Measurements from ENCODE around the gene OR13J1. TPM values are rescaled to one million over a fixed set of nuclear protein-coding genes. Genes with fewer than 3 reads are reported as not detected.
A peak's percentile ranks its signal among the peaks of the same experiment; 100 is the strongest.

The OR13J1 gene
- total RNA-seq, 4 donors from 2014 or later: not detected

DNA sequence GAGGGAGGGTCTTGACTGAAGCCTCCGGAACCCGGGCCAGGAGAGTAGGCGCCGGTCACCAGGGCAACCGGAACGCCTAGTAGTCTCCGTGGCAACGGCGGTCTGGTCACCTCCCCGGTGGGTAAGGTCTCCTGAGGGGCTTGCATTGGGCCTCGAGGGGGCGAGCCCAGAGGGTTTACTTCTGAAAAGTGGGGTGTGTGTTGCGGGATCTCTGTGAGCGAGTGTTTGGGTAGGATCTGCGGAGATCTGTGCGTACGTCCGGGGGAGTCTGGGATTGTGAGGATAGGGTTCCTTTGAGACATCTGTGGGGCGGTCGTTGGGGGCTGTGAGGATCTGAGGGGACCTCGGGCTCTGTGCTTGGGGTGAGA lies 41.5 kb downstream of the OR13J1 start, which contains the start of gene FAM221B:
FAM221B (minus strand) TSS at position 17 of the 368 bp plus-strand sequence. CDS start 2,571 bp downstream, outside the sequence.
- peak within 1 kb of the TSS; percentile 84 for H3K4me3 ChIP-seq

GRCh38 chr9:35827486-35827885 lies 42.7 kb downstream of the OR13J1 start:
- H3K9me3 ChIP-seq: no peaks in the 10 kb centered on the region
- DNase-seq (ENCODE audit: low spot score in 2 of 2): no peak
- H3K27me3 ChIP-seq: no peaks in the 10 kb centered on the region
- H3K4me3 ChIP-seq: no peak overlapping the region
- 66% methylated on average over 3 of the region's 3 CpGs for WGBS
- H3K4me1 ChIP-seq: peaks cover 53% of the 10 kb centered on the region
- no peaks in the 10 kb centered on the region for H3K36me3 ChIP-seq
- TF ChIP-seq CTCF (IDR thresholded peaks at IDR 0.05) (no peak), POLR2A (IDR thresholded peaks at IDR 0.05) (no peak), EP300 (IDR thresholded peaks at IDR 0.05) (no peak), POLR2AphosphoS5 (IDR thresholded peaks at IDR 0.05) (no peak)
- no peak overlapping the region for H3K27ac ChIP-seq

More for the DNA sequence above, 41.5 kb downstream of the OR13J1 start, which contains the start of gene FAM221B:
- peak within 1 kb of the TSS; percentile 95 for H3K27ac ChIP-seq
- TF ChIP-seq POLR2AphosphoS5 (IDR thresholded peaks at IDR 0.05): no peak
- TF ChIP-seq CTCF (IDR thresholded peaks at IDR 0.05): no peak
- no peak for TF ChIP-seq EP300 (IDR thresholded peaks at IDR 0.05)
- no peak for TF ChIP-seq POLR2A (IDR thresholded peaks at IDR 0.05)
- no peak for DNase-seq (ENCODE audit: low spot score in 2 of 2)
- H3K36me3 ChIP-seq: no peaks in the 10 kb centered on the region
- WGBS: 0% methylated on average over 9 of the region's 21 CpGs
- no peaks in the 10 kb centered on the region for H3K9me3 ChIP-seq
- no peaks in the 10 kb centered on the region for H3K27me3 ChIP-seq
- H3K4me1 ChIP-seq: peaks cover 63% of the 10 kb centered on the region

DNA sequence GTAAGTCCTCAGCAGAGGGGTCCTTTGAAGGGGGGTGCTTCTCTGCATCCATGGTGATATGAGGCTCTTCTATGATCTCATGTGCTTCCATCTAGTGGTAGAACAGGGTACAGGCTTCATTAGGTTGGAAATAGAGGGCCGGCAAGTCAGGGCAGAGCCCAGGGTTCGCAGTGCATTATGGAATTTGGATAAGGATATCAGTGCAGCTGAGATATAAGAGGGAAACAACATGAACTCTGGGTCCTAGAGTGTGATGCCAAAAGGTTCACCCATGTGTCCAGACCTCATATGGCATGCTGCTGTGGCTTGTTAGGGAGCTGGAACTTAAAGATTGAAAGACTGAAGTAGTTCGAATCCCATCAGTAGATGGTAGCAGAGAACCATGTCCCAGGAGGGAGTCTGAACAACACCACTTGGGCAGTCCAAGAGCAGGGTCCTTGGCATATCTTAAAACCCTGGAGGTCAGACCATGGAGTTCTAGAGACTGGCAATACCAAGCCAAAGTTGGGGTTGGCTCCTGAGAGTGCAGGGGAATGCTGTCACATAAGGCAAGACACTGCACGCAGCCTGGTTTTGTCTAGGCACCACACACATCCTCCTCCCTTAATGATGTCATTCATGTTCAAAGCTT lies 44.0 kb downstream of the OR13J1 start:
- WGBS: 8% methylated on average over 4 of the region's 4 CpGs
- Histone ChIP-seq H3K4me1 (peaks cover 53% of the 10 kb centered on the region), H3K27ac (peak overlapping the region; percentile 54), H3K36me3 (no peaks in the 10 kb centered on the region), H3K27me3 (no peaks in the 10 kb centered on the region), H3K4me3 (no peak overlapping the region), H3K9me3 (no peaks in the 10 kb centered on the region)
- TF ChIP-seq CTCF (IDR thresholded peaks at IDR 0.05) (peak; percentile 54 to 84), POLR2AphosphoS5 (IDR thresholded peaks at IDR 0.05) (no peak), POLR2A (IDR thresholded peaks at IDR 0.05) (no peak), EP300 (IDR thresholded peaks at IDR 0.05) (no peak)
- DNase-seq (ENCODE audit: low spot score in 2 of 2): no peak

DNA sequence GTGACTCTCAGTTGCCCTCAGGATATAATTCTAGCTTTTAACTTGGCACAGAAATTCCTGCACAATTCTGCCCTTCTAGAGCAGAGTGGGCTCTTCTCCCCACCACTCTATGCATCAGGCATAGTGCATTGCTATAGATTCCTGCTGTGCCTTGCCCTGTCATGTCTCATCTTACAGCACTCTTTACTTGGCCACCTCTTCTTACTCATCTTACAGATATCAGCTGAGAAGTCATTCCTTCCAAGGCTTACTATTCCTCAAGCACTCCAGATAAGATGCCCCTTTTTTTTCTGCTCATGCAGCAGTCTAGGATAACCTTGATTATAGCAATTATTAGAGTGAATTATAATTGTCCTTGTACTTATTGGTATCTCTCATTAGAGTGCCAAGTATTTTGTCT lies 47.3 kb downstream of the OR13J1 start:
- H3K9me3 ChIP-seq: no peaks in the 10 kb centered on the region
- no peak overlapping the region for H3K27ac ChIP-seq
- no peak overlapping the region for H3K4me3 ChIP-seq
- TF ChIP-seq CTCF (IDR thresholded peaks at IDR 0.05) (no peak), POLR2A (IDR thresholded peaks at IDR 0.05) (no peak), EP300 (IDR thresholded peaks at IDR 0.05) (no peak), POLR2AphosphoS5 (IDR thresholded peaks at IDR 0.05) (no peak)
- peaks cover 26% of the 10 kb centered on the region for H3K4me1 ChIP-seq
- DNase-seq (ENCODE audit: low spot score in 2 of 2): no peak
- H3K27me3 ChIP-seq: no peaks in the 10 kb centered on the region
- H3K36me3 ChIP-seq: no peaks in the 10 kb centered on the region

DNA sequence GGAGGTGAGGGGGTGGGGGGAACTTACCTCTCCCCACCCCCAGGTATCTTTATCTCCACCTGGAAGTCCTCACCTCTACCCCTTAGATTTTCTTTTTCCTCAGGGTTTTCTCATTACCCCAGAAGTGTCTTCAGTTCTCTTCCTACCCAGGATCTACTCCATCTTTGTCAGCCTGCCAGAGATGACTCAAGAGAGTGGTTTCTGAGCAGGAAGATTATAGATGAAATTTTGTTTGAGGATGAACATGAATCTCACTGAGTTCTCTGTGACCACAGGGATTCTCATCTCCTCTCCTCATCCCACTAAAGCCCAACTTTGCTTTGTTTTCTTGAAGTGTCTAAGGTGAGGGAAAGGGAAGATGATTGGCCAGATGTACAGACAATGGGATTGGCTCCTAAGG lies 50.1 kb downstream of the OR13J1 start:
- Histone ChIP-seq H3K27me3 (no peaks in the 10 kb centered on the region), H3K9me3 (no peaks in the 10 kb centered on the region), H3K4me3 (no peak overlapping the region), H3K4me1 (peaks cover 12% of the 10 kb centered on the region), H3K27ac (no peak overlapping the region), H3K36me3 (no peaks in the 10 kb centered on the region)
- DNase-seq (ENCODE audit: low spot score in 2 of 2): no peak
- TF ChIP-seq EP300 (IDR thresholded peaks at IDR 0.05) (no peak), CTCF (IDR thresholded peaks at IDR 0.05) (no peak), POLR2AphosphoS5 (IDR thresholded peaks at IDR 0.05) (no peak), POLR2A (IDR thresholded peaks at IDR 0.05) (no peak)

Other genes with a start within 250 kb of the OR13J1 start
- gene SIT1, start 219.5 kb downstream of the OR13J1 start, total RNA-seq: 1 to 10 TPM in 1 of 4 donors, not detected in 3; 2.9 TPM
- over 10,000 TPM in 2 of 4 donors, 1,000 to 10,000 TPM in 2; 1,246 to 15,173 (median 11,383) TPM for gene RMRP, start 212.4 kb downstream of the OR13J1 start, total RNA-seq
- 10 to 100 TPM in 1 of 4 donors, 1 to 10 TPM in 3; 5.0 to 13.2 (median 9.6) TPM for gene CCDC107, start 212.1 kb downstream of the OR13J1 start, total RNA-seq
- 10 to 100 TPM in 1 of 4 donors, 1 to 10 TPM in 1, under 1 TPM in 2; 0.34 to 11.3 (median 1.9) TPM for gene ARHGEF39, start 205.2 kb downstream of the OR13J1 start, total RNA-seq
- gene CA9, start 196.5 kb downstream of the OR13J1 start, total RNA-seq: 1 to 10 TPM in 3 of 4 donors, not detected in 1; 2.1 to 5.7 (median 2.8) TPM
- gene TPM2, start 180.5 kb downstream of the OR13J1 start, total RNA-seq: 100 to 1,000 TPM in 1 of 4 donors, 10 to 100 TPM in 3; 40.6 to 105 (median 56.7) TPM
- gene TLN1, start 138.2 kb downstream of the OR13J1 start, total RNA-seq: 100 to 1,000 TPM; 126 to 179 (median 152) TPM
- gene CREB3, start 137.7 kb downstream of the OR13J1 start, total RNA-seq: 10 to 100 TPM; 18.8 to 24.1 (median 23.1) TPM
- gene GBA2, start 121.2 kb downstream of the OR13J1 start, total RNA-seq: 100 to 1,000 TPM in 1 of 4 donors, 10 to 100 TPM in 3; 46.6 to 123 (median 73.5) TPM
- gene RGP1, start 121.1 kb downstream of the OR13J1 start, total RNA-seq: 10 to 100 TPM; 20.2 to 34.7 (median 27.7) TPM
- not detected for gene MSMP, start 116.1 kb downstream of the OR13J1 start, total RNA-seq
- 10 to 100 TPM in 3 of 4 donors, 1 to 10 TPM in 1; 8.4 to 26.1 (median 18.2) TPM for gene NPR2, start 78.8 kb downstream of the OR13J1 start, total RNA-seq
- under 1 TPM in 3 of 4 donors, not detected in 1; 0.47 to 0.53 (median 0.52) TPM for gene SPAG8, start 58.1 kb downstream of the OR13J1 start, total RNA-seq
- gene HINT2, start 55.4 kb downstream of the OR13J1 start, total RNA-seq: 10 to 100 TPM in 3 of 4 donors, 1 to 10 TPM in 1; 9.5 to 34.9 (median 25.3) TPM
- not detected for gene FAM221B, start 41.7 kb downstream of the OR13J1 start, total RNA-seq
- gene TMEM8B, start 41.2 kb downstream of the OR13J1 start, total RNA-seq: 10 to 100 TPM in 1 of 4 donors, 1 to 10 TPM in 3; 5.0 to 11.7 (median 8.0) TPM
- 1 to 10 TPM; 1.2 to 5.8 (median 2.9) TPM for gene HRCT1, start 35.8 kb upstream of the OR13J1 start, total RNA-seq
- gene SPAAR, start 39.1 kb upstream of the OR13J1 start, total RNA-seq: 1 to 10 TPM in 2 of 4 donors, under 1 TPM in 1, not detected in 1; 0.49 to 1.3 (median 1.1) TPM
- gene OR2S2, start 87.8 kb upstream of the OR13J1 start, total RNA-seq: not detected
- gene RECK, start 166.5 kb upstream of the OR13J1 start, total RNA-seq: 1 to 10 TPM; 3.1 to 6.4 (median 4.0) TPM

Data from suprapubic skin (tissue), 4 donors.